NCI-H2029 treated with DMSO at 0.1 percent for 48 hours (cell line): ENCODE data around the gene TTBK1.
"Not testable (repeated sequence)": the region's sequence is repeated elsewhere in the genome, so short reads cannot be mapped to it uniquely, and the experiment has no call there.

Source experiments
- DNase-seq: peaks from one replicate; lab custom pipeline; 2025; lab: John Stamatoyannopoulos, UW

Gene TTBK1

GRCh38 chr6:43287717-43288679 lies 44.7 kb downstream of the TTBK1 start:
- DNase-seq = no peak

GRCh38 chr6:43290339-43290904 lies 47.1 kb downstream of the TTBK1 start:
- DNase-seq = no peak

GRCh38 chr6:43290905-43291355 lies 47.6 kb downstream of the TTBK1 start:
- no peak for DNase-seq

DNA sequence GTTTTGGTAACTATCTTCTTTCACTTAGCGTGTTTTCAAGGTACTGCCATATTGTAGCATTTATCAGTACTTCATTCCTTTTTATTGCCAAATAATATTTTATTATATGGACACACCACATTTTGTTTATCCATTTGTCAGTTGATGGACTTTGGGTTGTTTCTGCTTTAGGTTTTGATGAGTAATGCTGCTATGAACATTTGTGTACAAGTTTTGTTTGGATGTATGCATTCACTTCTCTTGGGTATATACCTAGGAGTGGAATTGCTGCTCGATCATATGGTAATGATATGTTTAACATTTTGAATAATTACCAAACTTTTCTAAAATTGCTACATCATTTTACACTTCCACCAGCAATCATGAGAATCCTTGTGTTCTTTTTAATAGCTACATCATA lies 48.4 kb downstream of the TTBK1 start:
- no peak for DNase-seq

GRCh38 chr6:43292341-43292740 lies 49.1 kb downstream of the TTBK1 start:
- DNase-seq = no peak

- DNase-seq = no peak
Measured at GRCh38 chr6:43292763-43293318, 49.6 kb downstream of the TTBK1 start.

- no peak for DNase-seq
Measured at GRCh38 chr6:43293698-43294097, 50.4 kb downstream of the TTBK1 start.

GRCh38 chr6:43294536-43294935 lies 51.3 kb downstream of the TTBK1 start:
- DNase-seq = no peak

- DNase-seq = no peak
Measured at GRCh38 chr6:43295456-43295855, 52.2 kb downstream of the TTBK1 start.

GRCh38 chr6:43296780-43297497 lies 53.7 kb downstream of the TTBK1 start:
- DNase-seq = no peak

- DNase-seq = no peak
Measured at GRCh38 chr6:43297644-43298564, 54.6 kb downstream of the TTBK1 start, which contains the start of gene SLC22A7. Gene SLC22A7 (plus strand): TSS chr6:43298260. CDS start chr6:43298359, 99 bp downstream.

DNA sequence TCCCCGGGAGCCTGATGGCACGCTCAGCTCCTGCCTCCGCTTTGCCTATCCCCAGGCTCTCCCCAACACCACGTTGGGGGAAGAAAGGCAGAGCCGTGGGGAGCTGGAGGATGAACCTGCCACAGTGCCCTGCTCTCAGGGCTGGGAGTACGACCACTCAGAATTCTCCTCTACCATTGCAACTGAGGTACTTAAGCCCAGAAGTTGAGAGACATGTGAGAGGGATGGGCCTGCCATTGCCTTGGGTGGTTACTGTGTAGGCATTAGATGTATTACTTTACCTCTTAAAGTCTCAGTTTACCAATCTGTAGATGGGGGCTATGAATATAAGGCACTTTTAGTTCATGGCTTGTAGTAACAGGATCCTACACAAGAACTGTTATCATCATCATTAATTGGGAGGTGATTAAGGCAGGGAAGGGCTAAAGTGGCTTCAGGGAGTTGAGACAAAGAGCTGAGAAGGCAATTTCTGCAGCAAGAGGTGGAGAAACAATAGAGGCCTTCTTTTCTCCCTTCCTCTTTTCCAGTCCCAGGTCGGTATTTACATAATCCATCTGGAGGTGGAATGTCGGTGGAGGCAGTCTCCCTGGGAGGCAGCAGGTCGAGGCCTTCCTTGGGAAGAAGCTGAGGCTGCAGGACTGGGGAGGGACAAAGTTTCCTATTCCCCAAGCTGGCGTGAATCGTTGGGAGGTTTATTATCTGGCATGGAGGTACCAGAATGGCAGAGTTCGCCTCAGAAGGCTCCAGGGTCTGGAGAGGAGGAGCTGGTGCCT lies 55.5 kb downstream of the TTBK1 start:
- no peak for DNase-seq

DNA sequence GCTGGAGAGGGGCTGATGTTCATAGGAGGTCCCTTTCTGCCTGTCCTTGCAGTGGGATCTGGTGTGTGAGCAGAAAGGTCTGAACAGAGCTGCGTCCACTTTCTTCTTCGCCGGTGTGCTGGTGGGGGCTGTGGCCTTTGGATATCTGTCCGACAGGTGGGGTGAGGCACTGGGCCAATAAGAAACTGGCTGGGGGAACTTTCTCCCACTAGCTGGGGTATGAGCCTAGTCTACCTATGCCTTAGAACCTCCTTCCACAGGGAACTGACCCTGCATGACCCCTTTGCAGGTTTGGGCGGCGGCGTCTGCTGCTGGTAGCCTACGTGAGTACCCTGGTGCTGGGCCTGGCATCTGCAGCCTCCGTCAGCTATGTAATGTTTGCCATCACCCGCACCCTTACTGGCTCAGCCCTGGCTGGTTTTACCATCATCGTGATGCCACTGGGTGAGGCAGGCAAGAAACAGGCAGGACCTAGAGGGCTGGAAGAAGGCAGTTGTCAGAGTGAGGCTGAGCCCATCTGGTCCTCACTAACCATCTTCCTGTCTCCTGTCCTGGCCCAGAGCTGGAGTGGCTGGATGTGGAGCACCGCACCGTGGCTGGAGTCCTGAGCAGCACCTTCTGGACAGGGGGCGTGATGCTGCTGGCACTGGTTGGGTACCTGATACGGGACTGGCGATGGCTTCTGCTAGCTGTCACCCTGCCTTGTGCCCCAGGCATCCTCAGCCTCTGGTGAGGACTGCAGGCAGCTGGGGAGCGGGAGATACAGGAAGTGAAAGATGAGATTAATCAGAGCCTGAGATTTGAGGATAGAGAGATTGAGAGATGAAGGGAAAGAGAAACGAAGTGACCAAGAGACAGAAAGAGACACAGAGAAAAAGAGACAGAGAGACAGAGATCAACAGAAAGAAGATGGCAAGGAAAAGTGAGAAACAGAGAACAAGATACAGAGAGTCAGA lies 56.3 kb downstream of the TTBK1 start:
- DNase-seq = no peak

DNA sequence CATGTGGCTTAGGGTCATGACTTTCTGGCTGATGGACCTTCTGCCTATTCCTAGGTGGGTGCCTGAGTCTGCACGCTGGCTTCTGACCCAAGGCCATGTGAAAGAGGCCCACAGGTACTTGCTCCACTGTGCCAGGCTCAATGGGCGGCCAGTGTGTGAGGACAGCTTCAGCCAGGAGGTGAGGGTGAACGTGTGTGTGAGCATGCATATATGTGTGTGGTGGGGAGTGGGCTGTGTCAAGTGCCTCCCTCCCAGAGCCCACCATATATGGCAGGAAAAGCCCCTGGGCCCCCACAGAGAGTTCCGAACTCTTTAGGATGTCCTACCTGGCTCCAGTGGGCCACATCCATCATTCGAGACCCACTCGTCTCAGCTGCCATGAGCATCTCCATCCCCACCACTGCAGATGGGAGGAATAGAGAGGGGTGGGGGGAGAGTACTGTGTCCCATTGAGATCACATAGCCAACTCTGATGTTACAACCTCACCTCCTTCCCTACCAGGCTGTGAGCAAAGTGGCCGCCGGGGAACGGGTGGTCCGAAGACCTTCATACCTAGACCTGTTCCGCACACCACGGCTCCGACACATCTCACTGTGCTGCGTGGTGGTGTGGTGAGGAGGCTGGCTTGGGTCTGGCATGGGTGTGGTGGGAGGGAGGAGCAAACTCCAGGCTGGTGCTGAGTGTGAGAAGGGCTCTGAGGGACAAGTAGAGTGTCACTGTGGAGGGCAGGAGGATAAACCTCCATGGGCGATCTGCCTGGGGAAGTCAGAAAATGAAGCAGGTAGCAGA lies 58.0 kb downstream of the TTBK1 start:
- DNase-seq = no peak

DNA sequence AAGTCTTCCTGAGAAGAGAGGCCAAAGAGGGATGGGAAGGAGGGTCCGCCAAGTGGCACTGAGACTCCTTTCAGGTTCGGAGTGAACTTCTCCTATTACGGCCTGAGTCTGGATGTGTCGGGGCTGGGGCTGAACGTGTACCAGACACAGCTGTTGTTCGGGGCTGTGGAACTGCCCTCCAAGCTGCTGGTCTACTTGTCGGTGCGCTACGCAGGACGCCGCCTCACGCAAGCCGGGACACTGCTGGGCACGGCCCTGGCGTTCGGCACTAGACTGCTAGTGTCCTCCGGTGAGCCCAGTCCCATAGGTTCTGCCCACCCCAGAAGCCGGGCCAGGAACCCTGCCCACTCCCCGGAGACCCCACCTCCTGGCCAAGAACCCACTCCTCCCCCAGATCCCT lies 58.8 kb downstream of the TTBK1 start:
- no peak for DNase-seq

DNA sequence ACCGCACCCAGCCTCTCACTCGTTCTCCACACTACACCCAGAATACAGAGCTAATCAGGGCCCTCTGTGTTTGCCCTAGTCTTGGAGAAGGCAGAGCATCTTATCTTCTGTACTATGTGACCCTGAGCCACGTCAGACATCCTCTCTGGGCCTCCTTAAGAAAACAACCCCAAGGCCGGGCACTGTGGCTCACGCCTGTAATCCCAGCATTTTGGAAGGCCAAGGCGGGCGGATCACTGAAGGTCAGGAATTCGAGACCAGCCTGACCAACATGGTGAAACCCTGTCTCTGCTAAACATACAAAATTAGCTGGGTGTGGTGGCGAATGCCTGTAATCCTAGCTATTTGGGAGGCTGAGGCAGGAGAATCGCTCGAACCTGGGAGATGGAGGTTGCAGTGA lies 59.7 kb downstream of the TTBK1 start:
- not testable (repeated sequence) for DNase-seq

DNA sequence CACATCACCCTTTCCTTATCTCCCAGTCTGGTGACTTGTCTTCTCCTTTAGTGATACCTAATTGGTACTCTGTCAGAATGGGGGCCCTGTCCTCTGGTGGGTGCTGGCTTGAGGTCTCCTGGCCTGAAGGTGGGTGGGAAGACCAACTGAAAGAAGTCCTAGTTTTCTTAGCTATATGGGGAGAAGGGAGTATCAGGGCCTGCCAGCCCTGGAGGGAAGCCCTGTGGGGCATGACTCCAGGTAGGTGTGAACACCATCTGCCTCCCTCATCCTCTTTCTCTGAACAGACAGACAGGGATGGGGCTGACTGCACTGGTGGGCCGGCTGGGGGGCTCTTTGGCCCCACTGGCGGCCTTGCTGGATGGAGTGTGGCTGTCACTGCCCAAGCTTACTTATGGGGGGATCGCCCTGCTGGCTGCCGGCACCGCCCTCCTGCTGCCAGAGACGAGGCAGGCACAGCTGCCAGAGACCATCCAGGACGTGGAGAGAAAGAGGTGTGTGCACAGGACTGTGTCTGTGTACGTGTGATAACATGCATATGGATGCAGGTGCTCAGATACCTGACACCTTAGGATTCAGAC lies 60.6 kb downstream of the TTBK1 start:
- no peak for DNase-seq

GRCh38 chr6:43304361-43304760 lies 61.1 kb downstream of the TTBK1 start:
- DNase-seq = no peak
